CD4-positive, CD25-positive, alpha-beta regulatory T cell (primary cell): Measurements from ENCODE around the gene MYPN. TPM values are rescaled to one million over a fixed set of nuclear protein-coding genes. Genes with fewer than 3 reads are reported as not detected.

Experiments
- ATAC-seq, 2 donors: fragments of 150-1000 bp; cut with Tn5 transposase; one replicate each; pipeline ENCODE4 v1.10.0; 2021; ENCODE audit warnings: low read depth in 2 of 2, moderate number of reproducible peaks in 2 of 2, moderate library complexity in 1 of 2
- DNase-seq, 3 donors: peaks; one replicate each; pipeline versions ENCODE4 v3.0.0 to v3.0.0-alpha.2; 2012 to 2022; ENCODE audit warnings: mixed read lengths in 1 of 3
- H3K27ac ChIP-seq: one replicate; pipeline ENCODE4 v1.7.0; 2013; ENCODE audit warnings: mild to moderate bottlenecking, low read length; ENCODE audit not compliant: insufficient read depth, poor library complexity, severe bottlenecking
- H3K27me3 ChIP-seq: one replicate; pipeline ENCODE4 v1.7.0; 2013; ENCODE audit warnings: low read length; ENCODE audit not compliant: control insufficient read depth, insufficient read depth
- H3K36me3 ChIP-seq: one replicate; pipeline ENCODE4 v1.7.0; 2013; ENCODE audit warnings: mild to moderate bottlenecking, low read length, moderate library complexity; ENCODE audit not compliant: control insufficient read depth, insufficient read depth
- H3K4me1 ChIP-seq: 2 replicates; pipeline ENCODE4 v1.7.0; 2013; ENCODE audit warnings: mild to moderate bottlenecking, low read length; ENCODE audit not compliant: insufficient read depth, control insufficient read depth, poor library complexity, severe bottlenecking
- H3K4me3 ChIP-seq: one replicate; pipeline ENCODE4 v1.7.0; 2013; ENCODE audit warnings: low read depth, mild to moderate bottlenecking, low read length, moderate library complexity
- H3K9me3 ChIP-seq, 2 experiments: 1 replicate in 1 of 2; 2 replicates in 1 of 2; pipeline ENCODE4 v1.7.0; 2013; ENCODE audit warnings: low read length in 2 of 2, mild to moderate bottlenecking in 1 of 2, moderate library complexity in 1 of 2; ENCODE audit not compliant: control insufficient read depth in 2 of 2
- H3K27ac Mint-ChIP-seq, 3 donors: one replicate each; pipeline ENCODE4 v1.8.0; 2020 to 2022; ENCODE audit warnings: mild to moderate bottlenecking in 3 of 3, mixed read lengths in 3 of 3, moderate library complexity in 2 of 3
- H3K27me3 Mint-ChIP-seq: one replicate; pipeline ENCODE4 v1.8.0; 2022; ENCODE audit warnings: mild to moderate bottlenecking, mixed read lengths
- H3K36me3 Mint-ChIP-seq: one replicate; pipeline ENCODE4 v1.8.0; 2020; ENCODE audit warnings: mixed read lengths
- H3K4me1 Mint-ChIP-seq, 4 donors: one replicate each; pipeline ENCODE4 v1.8.0; 2020 to 2022; ENCODE audit warnings: mixed read lengths in 4 of 4, mild to moderate bottlenecking in 1 of 4
- H3K4me3 Mint-ChIP-seq, 4 donors: one replicate each; pipeline ENCODE4 v1.8.0; 2020 to 2022; ENCODE audit warnings: mild to moderate bottlenecking in 4 of 4, mixed read lengths in 4 of 4, moderate library complexity in 3 of 4
- H3K9me3 Mint-ChIP-seq, 7 donors: one replicate each; pipeline ENCODE4 v1.8.0; 2020 to 2022; ENCODE audit warnings: mixed read lengths in 7 of 7, mild to moderate bottlenecking in 3 of 7, moderate library complexity in 2 of 7
- polyA plus RNA-seq, 4 donors: library from polyadenylated mRNA; unstranded; fragments of 300-500 nt; fragmentation: Illumina TruSeq; gene quantifications; one replicate each; pipeline ENCODE4 v1.2.3, GENCODE V29; 2021
- total RNA-seq: library from RNA; stranded (reverse); gene quantifications from one replicate; pipeline ENCODE4 v1.2.3, GENCODE V29; 2022

The MYPN gene
- total and polyA plus RNA-seq, 5 donors from 2014 or later = not detected

DNA sequence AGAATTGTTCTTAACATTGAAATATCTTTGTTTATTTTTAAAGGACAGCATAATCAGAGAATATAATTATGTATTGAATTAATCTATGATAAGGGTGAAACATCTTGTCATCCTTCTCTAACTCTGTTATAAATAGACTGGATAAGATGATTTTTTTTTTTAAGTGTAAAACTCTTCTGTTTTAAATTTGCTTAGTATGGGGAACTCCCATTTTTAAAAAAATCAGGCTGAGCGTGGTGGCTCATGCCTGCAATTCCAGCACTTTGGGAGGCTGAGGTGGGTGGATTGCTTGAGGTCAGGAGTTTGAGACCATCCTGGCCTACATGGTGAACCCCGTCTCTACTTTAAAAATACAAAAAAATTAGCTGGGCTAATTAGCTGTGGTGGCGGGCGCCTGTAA is 24.8 kb upstream of the MYPN start:
- ATAC-seq = no peak
- H3K27ac ChIP-seq = no peak overlapping the region
- H3K27me3 Mint-ChIP-seq = peaks cover 17% of the 10 kb centered on the region
- no peak overlapping the region for H3K4me3 Mint-ChIP-seq
- H3K4me3 ChIP-seq = no peak overlapping the region
- peaks cover 0 to 12% (median 6%) of the 10 kb centered on the region in 4 donors for H3K4me1 Mint-ChIP-seq
- H3K27ac Mint-ChIP-seq = no peak overlapping the region
- no peaks in the 10 kb centered on the region for H3K9me3 ChIP-seq
- peaks cover 0 to 1% (median 0%) of the 10 kb centered on the region in 7 donors for H3K9me3 Mint-ChIP-seq
- no peaks in the 10 kb centered on the region for H3K36me3 Mint-ChIP-seq
- H3K4me1 ChIP-seq = no peaks in the 10 kb centered on the region
- no peaks in the 10 kb centered on the region for H3K36me3 ChIP-seq
- DNase-seq = no peak
- peaks cover 5% of the 10 kb centered on the region for H3K27me3 ChIP-seq

DNA sequence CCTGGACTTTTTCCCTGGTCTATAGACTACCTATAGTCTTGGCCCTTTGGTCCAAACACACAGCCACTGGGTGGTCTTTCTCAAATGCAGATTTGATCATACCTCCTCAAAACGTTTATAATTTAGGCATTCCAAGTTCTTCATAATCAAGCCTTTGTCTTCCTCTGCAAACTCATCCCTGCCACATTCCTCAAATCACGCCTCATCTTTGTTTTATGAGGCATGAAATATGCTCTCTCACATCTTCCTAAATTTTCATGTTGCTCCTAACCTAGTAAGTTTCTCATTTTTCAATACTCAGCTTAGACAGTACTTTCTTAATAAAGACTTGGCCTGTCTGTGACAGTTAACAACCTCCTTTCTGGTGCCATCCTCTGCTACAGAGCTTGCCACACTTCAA is 23.3 kb upstream of the MYPN start:
- Mint-ChIP-seq H3K4me1 (peaks cover 0 to 13% (median 6%) of the 10 kb centered on the region in 4 donors), H3K27ac (no peak overlapping the region), H3K4me3 (no peak overlapping the region), H3K9me3 (peaks cover 0 to 1% (median 0%) of the 10 kb centered on the region in 7 donors), H3K27me3 (peaks cover 17% of the 10 kb centered on the region), H3K36me3 (no peaks in the 10 kb centered on the region)
- no peaks in the 10 kb centered on the region for H3K4me1 ChIP-seq
- ATAC-seq = no peak
- no peak overlapping the region for H3K4me3 ChIP-seq
- no peak for DNase-seq
- H3K27ac ChIP-seq = no peak overlapping the region
- no peaks in the 10 kb centered on the region for H3K9me3 ChIP-seq
- no peaks in the 10 kb centered on the region for H3K36me3 ChIP-seq
- H3K27me3 ChIP-seq = peaks cover 5% of the 10 kb centered on the region

GRCh38 chr10:68086910-68087684 is 22.2 kb upstream of the MYPN start:
- H3K4me3 Mint-ChIP-seq = no peak overlapping the region
- peaks cover 0 to 13% (median 6%) of the 10 kb centered on the region in 4 donors for H3K4me1 Mint-ChIP-seq
- no peaks in the 10 kb centered on the region for H3K36me3 ChIP-seq
- peaks cover 17% of the 10 kb centered on the region for H3K27me3 Mint-ChIP-seq
- no peak overlapping the region for H3K4me3 ChIP-seq
- H3K9me3 ChIP-seq = no peaks in the 10 kb centered on the region
- peaks cover 5% of the 10 kb centered on the region for H3K27me3 ChIP-seq
- H3K27ac ChIP-seq = no peak overlapping the region
- H3K9me3 Mint-ChIP-seq = peaks cover 0 to 1% (median 0%) of the 10 kb centered on the region in 7 donors
- H3K36me3 Mint-ChIP-seq = no peaks in the 10 kb centered on the region
- H3K4me1 ChIP-seq = no peaks in the 10 kb centered on the region
- peak overlapping the region in 1 of 3 donors; percentile 54 for H3K27ac Mint-ChIP-seq
- no peak for DNase-seq
- no peak for ATAC-seq

GRCh38 chr10:68087685-68088401 is 21.4 kb upstream of the MYPN start:
- peaks cover 12% of the 10 kb centered on the region for H3K27me3 Mint-ChIP-seq
- Histone ChIP-seq H3K9me3 (no peaks in the 10 kb centered on the region), H3K4me1 (no peaks in the 10 kb centered on the region), H3K27ac (no peak overlapping the region), H3K36me3 (no peaks in the 10 kb centered on the region), H3K27me3 (peaks cover 2% of the 10 kb centered on the region), H3K4me3 (no peak overlapping the region)
- ATAC-seq = no peak
- peaks cover 0 to 1% (median 0%) of the 10 kb centered on the region in 7 donors for H3K9me3 Mint-ChIP-seq
- no peak for DNase-seq
- no peaks in the 10 kb centered on the region for H3K36me3 Mint-ChIP-seq
- no peak overlapping the region for H3K4me3 Mint-ChIP-seq
- peak overlapping the region in 1 of 3 donors; percentile 54 for H3K27ac Mint-ChIP-seq
- peaks cover 0 to 13% (median 6%) of the 10 kb centered on the region in 4 donors for H3K4me1 Mint-ChIP-seq

- Histone ChIP-seq H3K27ac (no peak overlapping the region), H3K27me3 (peaks cover 2% of the 10 kb centered on the region), H3K4me1 (no peaks in the 10 kb centered on the region), H3K9me3 (no peaks in the 10 kb centered on the region), H3K36me3 (no peaks in the 10 kb centered on the region), H3K4me3 (peak overlapping the region; percentile 50)
- DNase-seq = peak in 1 of 3 donors; percentile 47
- H3K4me1 Mint-ChIP-seq = peaks cover 0 to 13% (median 6%) of the 10 kb centered on the region in 4 donors
- H3K27ac Mint-ChIP-seq = peak overlapping the region in 1 of 3 donors; percentile 4
- peaks cover 0 to 1% (median 0%) of the 10 kb centered on the region in 7 donors for H3K9me3 Mint-ChIP-seq
- no peak for ATAC-seq
- H3K36me3 Mint-ChIP-seq = no peaks in the 10 kb centered on the region
- H3K27me3 Mint-ChIP-seq = peaks cover 6% of the 10 kb centered on the region
- no peak overlapping the region for H3K4me3 Mint-ChIP-seq
These were observed 20.5 kb upstream of the MYPN start for GRCh38 chr10:68088740-68089139.

DNA sequence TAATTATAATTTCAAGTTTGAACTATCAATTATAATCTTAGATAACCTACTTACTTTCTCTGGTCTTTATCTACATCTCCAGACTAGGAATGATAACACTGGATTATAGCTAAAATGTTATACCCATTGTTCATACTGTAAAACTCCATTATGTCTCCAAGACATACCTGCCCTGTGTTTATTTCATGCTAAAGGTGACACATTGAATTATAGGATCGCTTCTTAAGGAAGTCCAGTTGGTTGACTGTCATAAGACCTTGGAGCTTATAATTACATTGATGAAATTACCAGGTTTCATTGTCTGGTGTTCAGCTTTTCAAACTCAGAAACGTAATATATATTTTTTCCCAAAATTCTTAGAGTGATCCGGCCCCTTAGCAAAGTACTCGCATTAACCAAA is 18.7 kb upstream of the MYPN start:
- no peaks in the 10 kb centered on the region for H3K27me3 ChIP-seq
- no peaks in the 10 kb centered on the region for H3K36me3 ChIP-seq
- Mint-ChIP-seq H3K27me3 (no peaks in the 10 kb centered on the region), H3K27ac (no peak overlapping the region), H3K4me1 (peaks cover 0 to 13% (median 6%) of the 10 kb centered on the region in 4 donors), H3K9me3 (peaks cover 0 to 1% (median 0%) of the 10 kb centered on the region in 7 donors), H3K4me3 (no peak overlapping the region), H3K36me3 (no peaks in the 10 kb centered on the region)
- no peaks in the 10 kb centered on the region for H3K4me1 ChIP-seq
- H3K9me3 ChIP-seq = no peaks in the 10 kb centered on the region
- ATAC-seq (no peak), DNase-seq (no peak)
- H3K4me3 ChIP-seq = no peak overlapping the region
- H3K27ac ChIP-seq = no peak overlapping the region

- Histone ChIP-seq H3K36me3 (no peaks in the 10 kb centered on the region), H3K4me1 (no peaks in the 10 kb centered on the region), H3K9me3 (no peaks in the 10 kb centered on the region), H3K27ac (no peak overlapping the region), H3K4me3 (no peak overlapping the region), H3K27me3 (no peaks in the 10 kb centered on the region)
- H3K4me3 Mint-ChIP-seq = no peak overlapping the region
- no peak for ATAC-seq
- H3K36me3 Mint-ChIP-seq = no peaks in the 10 kb centered on the region
- H3K4me1 Mint-ChIP-seq = peaks cover 0 to 13% (median 6%) of the 10 kb centered on the region in 4 donors
- H3K9me3 Mint-ChIP-seq = peaks cover 0 to 1% (median 0%) of the 10 kb centered on the region in 7 donors
- H3K27ac Mint-ChIP-seq = no peak overlapping the region
- no peaks in the 10 kb centered on the region for H3K27me3 Mint-ChIP-seq
- DNase-seq = no peak
These were observed 16.8 kb upstream of the MYPN start for GRCh38 chr10:68092512-68092911.
